GM04504 (cell line): Measurements from ENCODE around the gene CENPX.
A peak's percentile ranks its signal among the peaks of the same experiment; 100 is the strongest.

Source experiments
- DNase-seq: peaks from one replicate; pipeline ENCODE4 v3.0.0-alpha.2; 2012; ENCODE audit warnings: low read depth

CENPX gene

GRCh38 chr17:81980707-81981343 lies 41.9 kb downstream of the CENPX start:
- DNase-seq, result no peak

GRCh38 chr17:81980122-81980521 lies 42.6 kb downstream of the CENPX start:
- no peak for DNase-seq

DNA sequence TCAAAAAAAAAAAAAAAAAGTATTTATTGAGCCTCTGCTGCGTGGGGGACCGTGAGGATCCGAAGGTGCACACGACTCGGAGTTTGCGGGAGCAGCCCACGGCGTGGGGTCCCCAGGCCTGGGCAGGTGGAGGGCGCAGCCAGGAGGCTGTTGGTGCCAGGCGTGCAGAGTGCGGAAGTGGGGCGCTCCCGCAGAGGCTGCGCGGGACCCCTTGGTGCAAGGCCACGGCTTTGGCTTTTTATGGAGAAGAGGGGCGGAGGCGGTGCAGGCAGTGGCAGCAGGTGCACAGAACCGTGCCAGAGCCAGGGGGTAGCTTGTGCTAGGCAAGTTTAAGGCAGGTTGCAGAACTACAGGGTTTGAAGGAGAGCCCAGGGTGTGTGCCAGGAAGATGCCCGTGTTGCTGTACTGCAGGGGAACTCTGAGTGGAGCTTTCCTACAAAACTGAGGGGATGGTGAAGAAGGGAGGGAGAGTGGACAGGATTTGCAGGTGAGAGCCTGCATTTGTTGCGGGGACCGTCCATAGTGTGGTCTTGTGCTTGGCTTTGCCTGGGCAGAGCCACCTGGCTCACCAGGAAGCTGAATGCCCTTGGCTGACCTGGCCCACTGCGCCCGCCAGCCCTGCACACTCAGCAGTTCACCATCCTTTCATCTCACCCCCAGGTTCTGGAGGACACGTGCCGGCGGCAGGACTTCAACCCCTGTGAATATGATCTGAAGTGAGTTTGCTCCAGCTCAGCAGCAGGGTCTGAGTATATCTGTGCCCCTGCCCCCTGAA lies 44.0 kb downstream of the CENPX start:
- no peak for DNase-seq

- peak; percentile 82 for DNase-seq
Measured at GRCh38 chr17:81977211-81977808, 45.4 kb downstream of the CENPX start, which contains the start of gene ASPSCR1. Gene ASPSCR1, plus strand, starts transcription at chr17:81977629. Its CDS starts 18 bp downstream, at chr17:81977647.

DNA sequence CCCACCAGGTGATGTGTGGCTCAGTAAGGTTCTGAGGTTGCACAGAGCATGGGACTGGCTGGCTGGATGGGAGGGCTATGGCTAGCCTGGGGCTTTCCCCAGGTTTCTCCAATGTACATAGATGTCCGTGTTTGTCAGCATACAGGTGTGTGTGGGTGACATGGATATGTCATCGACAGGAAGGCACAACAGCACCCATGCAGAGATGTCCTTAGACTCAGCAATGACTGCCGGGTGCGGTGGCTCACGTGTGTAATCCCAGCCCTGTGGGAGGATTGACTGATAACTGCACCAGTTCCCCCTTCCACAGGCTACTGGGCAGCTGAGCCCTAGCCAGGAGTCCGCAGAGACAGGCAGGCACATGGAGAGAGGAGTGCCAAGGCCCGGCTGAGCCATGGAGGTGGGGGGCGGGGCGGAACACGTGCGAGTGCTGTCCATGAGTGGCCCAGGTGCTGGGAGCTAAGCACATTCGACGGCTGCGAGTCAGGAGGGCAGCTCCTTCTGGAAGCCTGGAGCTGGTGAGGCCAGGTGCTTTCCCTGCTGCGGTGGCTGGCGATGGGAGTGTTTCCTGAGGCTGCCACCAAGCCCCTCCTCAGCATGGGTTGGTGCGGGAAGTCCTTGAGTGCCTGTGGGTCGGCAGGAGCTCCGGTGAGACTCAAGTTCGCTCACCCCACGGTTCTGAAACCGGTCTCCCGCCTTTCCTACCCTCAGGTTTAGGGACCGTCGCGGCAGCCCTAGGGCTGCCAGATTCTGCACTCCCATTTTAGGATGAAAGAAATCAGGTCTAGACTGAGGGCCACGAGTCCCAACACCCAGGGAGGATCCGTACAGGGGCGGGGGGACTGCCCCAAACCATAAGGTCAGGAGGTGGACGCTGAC lies 46.1 kb downstream of the CENPX start:
- DNase-seq, result no peak

DNA sequence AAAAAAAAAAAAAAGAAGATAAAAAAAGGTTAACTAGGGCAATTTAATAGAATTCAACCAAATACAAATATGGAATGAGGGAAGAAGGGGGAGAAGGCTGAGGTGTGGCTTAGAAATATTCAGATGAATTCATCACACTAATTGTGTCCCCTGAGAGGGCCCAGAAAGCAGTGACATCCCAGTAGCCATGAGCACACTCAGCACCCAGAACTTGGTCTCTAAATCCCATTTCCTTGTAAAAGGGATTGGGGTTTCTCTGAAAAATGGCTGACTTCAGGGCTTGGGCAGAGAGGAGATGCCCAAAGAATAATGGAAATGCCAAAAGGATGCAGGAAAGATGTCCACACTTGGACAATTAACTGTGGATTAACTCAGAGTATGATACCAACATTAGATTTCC lies 49.2 kb downstream of the CENPX start:
- no peak for DNase-seq

- no peak for DNase-seq
Measured at GRCh38 chr17:81968850-81969812, 53.5 kb downstream of the CENPX start.
